GM18868 (cell line): ENCODE data around the gene ZNF496.
"Not testable (repeated sequence)": the region's sequence is repeated elsewhere in the genome, so short reads cannot be mapped to it uniquely, and the experiment has no call there.

Source experiments
- ATAC-seq: cut with Tn5 transposase; IDR thresholded peaks from one replicate; pipeline ENCODE4 v1.9.1; 2021; ENCODE audit warnings: mild to moderate bottlenecking, moderate library complexity; ENCODE audit not compliant: unreplicated experiment

ZNF496 gene

GRCh38 chr1:247359559-247359958 lies 27.9 kb upstream of the ZNF496 start:
- ATAC-seq, result no peak

- no peak for ATAC-seq
These were observed 27.3 kb upstream of the ZNF496 start for GRCh38 chr1:247358920-247359319.

GRCh38 chr1:247357781-247358211 lies 26.1 kb upstream of the ZNF496 start:
- peak; percentile 93 for ATAC-seq

DNA sequence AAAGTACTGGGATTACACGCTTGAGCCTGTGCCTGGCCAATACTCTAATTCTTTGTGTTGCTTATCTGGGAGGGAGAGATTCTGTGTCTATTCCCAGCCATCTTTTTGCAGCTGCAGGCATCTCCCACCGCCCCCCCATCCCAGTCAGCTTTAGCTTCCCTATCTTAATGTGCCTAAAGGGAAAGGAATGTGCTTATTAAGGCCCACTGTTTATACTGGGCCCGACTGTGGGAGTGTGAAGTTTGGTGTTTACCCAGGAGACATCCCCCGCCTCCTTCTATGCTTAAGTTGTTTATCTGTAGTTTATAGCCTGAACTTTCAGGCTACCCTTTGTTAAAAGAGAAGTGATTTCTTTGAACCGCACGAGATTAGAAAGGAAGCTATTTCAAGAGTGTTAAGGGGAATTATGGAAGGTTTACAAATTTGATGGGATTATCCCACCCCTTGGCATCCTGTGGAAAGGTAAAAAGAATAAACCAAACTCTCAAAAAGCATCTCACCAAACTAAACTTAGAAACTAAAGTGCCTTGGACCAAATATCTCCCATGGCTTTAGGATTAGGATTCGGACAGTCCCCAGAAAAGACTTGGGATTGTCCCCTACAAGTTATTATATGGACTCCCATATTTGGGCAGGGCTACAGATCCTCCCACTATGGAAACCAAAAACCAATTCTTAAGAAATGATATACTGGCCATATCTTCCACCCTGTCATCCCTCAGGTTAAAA lies 25.5 kb upstream of the ZNF496 start:
- no peak for ATAC-seq

DNA sequence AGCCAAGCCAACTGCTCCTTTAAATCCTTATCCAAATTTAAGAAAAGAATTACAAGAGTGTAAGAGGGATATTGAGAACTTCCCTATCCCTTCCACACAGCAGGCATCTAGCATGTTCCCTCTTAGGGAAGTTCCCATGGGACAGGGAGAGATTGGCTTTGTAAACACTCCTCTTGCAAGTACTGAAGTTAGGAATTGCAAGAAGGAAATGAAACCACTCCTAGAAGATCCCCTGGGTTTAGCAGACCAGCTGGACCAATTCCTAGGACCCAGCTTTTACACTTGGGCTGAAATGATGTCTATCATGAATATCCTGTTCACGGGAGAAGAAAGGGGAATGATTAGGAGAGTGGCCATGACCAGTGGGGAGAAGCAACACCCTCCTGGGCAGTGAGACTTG lies 23.5 kb upstream of the ZNF496 start:
- not testable (repeated sequence) for ATAC-seq

- no peak for ATAC-seq
These were observed 20.5 kb upstream of the ZNF496 start for GRCh38 chr1:247352175-247352574.

GRCh38 chr1:247350587-247350986 lies 18.9 kb upstream of the ZNF496 start:
- ATAC-seq, result no peak

DNA sequence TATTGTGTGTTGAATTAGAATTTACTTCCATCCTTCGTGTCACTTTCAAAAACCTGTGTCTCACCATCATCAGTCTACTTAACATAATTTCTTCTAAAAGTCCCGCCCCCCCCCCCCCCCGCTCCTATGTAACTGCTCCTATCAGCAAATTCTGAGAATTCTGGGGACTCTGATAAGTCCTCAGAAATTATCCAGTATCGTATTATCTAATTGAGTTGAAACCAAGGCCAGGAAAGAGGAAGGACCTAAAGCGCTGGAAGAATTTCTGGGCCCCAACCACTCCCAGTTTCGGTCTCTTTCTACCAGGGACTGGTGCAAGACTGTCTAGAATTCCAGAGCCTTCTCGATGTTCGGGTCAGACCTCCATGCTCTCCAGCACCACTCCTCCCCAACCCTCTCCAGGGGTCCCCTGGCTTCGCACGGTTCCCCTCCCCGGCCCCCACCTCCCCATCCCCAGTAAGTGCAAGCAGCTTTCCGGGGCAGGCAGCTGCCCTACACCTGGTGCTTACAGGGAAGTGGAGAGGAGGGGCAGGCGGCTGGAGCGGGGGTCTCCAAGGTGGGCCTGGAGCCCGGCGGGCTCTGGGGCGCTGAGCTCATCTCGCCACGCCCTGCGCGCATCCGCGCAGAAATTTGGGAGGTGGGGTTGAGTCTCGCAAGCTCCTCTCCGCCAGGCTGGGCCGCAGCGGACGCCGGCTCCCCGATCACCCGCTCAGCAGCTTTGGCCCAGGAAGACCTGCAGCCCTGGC lies 16.0 kb upstream of the ZNF496 start:
- no peak for ATAC-seq

DNA sequence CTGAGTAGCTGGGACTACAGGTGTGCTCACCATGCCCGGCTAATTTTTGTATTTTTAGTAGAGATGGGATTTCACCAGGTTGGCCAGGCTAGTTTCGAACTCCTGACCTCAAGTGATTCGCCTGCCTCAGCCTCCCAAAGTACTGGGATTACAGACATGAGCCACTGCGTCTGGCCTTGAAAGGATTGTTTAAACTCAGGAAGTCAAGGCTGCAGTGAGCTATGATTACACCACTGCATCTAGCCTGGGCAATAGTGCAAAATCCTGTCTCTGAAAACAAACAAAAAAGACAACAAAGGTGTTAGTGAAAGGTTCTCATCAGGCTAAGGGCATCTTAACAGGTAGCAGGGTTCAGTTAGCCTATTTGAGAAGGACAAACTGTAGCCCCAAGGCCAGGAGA lies 14.2 kb upstream of the ZNF496 start:
- no peak for ATAC-seq

- no peak for ATAC-seq
These were observed 12.1 kb upstream of the ZNF496 start for GRCh38 chr1:247343801-247344200.

DNA sequence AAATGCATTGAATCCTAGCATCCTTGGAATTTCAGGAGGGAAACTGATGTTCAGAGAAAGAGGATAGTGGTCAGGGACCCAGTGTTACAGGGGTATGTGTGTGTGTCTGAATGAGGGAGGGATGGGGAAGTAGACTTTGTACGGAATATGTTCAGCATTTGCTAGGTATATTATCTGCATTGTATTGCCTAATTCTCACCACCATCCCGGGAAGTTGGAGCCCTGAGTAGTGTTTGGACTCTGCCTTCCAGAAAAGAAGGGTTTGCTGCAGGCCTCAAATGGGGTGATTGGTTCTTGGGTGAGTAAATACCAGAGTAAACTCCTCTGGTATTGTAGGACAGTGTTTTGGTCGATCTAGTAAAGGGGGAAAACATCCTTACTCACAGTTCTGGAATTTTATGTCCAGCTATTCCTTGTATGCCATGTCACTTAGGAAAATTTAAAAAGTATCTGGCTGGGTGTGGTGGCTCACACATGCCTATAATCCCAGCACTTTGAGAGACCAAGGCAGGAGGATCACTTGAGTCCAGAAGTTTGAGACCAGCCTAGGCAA lies 7.1 kb upstream of the ZNF496 start:
- no peak for ATAC-seq

DNA sequence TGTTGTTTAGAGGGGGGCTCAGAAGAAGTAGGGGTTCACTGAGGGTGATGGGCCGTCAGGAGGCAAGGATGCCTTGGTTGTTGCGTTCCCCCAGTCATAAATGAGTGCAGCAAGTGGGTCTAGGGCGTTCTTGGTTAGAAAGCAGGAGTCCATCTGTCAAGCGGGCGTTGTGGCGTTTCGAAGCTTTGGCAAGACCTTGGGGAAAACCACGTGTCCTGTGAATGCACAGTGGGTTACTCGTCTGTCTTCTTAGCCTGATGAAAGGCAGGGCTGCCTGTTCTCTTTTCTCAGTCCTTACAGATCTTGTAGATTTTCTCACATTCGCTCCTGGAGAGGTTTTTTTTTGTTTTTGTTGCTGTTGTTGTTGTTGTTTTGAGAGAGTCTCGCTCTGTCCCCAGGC lies 6.3 kb upstream of the ZNF496 start:
- no peak for ATAC-seq

- ATAC-seq, result no peak
These were observed 5.6 kb upstream of the ZNF496 start for GRCh38 chr1:247337250-247337746.

DNA sequence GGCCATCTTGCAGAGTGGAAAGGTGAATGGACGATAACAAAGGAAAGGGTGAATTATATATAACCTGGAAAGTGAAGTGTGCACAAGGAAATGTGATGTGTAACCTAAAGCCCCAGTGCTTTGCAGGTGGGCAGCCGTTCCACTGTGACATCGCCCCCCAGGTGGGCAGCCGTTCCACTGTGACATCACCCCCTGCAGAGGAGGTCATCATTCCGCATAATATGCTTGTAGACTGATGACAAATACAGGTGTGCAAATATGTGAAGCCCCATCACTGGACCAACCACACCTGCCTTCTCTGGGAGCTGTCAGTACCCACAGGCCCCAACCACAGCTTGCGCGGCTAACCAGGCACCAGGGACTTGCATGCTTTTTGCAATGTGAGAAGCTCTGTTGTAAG lies 4.7 kb upstream of the ZNF496 start:
- no peak for ATAC-seq

- ATAC-seq, result no peak
These were observed 4.2 kb upstream of the ZNF496 start for GRCh38 chr1:247335882-247336281.

DNA sequence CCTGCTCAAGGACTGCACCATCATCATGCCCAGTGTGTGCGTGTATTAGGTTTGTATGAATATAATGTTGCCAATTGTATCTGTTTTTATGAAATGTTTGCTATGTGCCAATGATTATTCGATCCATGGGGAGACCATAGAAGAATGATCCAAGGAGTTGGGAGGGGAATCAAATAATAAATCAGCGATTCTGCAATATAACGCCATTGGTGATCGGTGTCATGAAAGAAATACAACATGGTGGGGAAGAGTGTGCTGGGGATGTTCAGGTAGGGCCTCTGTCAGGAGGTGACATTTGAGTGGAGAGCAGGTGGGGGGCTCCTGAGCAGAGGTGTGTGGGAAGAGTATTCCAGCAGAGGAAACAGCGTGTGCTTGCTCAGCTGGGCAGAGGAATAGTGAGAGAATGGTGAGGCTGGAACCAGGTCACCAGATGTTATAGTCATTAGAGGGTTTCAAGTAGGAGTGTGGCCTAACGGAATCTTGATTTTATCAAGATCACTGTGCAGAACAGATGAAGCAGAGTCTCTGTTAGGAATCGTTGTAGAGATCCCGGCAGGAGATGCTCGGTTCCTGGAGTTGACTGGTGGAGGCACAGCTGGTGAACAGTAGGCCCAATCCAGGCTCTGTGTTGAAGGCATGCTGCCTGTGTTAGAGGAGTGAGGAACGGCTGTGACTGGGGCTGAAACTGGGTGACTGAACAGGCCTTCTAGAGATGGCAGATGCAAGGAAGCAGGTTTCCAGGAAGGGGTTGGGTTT lies 2.9 kb upstream of the ZNF496 start:
- no peak for ATAC-seq

DNA sequence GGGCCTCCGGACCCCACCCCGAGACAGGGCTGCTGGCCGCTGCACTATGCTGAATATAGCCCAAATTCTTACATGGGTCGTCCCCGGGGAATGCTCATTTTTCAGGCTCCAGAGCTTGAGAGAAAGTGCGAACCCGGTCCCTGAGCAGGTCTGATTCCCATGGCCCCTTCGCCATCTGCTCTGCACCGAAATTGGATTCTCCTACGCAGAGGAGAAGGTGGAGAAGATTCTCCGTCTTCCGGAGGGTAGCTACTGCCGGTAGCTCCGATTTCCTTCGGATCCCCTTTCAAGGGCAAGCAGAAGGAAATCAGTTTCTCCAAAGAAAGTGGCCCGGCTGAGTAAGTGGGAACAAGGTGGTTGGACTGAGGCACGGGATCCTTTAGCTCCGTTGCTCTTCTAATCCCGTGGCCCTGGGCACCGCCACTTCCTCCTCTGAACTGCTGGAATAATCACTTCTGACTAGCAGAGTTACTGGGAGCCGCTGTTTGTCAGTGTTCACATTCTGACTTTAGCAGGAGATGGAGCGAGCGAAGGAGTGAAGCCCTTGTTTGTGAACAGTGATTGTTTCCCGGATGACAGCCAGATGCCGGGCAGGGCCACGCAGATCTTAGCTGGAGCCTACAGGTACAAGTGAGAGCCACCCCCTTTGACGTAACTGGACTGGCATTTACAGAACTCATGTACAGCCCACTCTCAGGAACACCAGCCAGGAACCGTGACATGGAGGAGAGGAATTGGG lies 1.1 kb upstream of the ZNF496 start:
- no peak for ATAC-seq

GRCh38 chr1:247332215-247332622 lies 552 bp upstream of the ZNF496 start:
- peak; percentile 36 for ATAC-seq

- peak; percentile 61 for ATAC-seq
These were observed 519 bp downstream of the ZNF496 start for GRCh38 chr1:247331172-247331524.

DNA sequence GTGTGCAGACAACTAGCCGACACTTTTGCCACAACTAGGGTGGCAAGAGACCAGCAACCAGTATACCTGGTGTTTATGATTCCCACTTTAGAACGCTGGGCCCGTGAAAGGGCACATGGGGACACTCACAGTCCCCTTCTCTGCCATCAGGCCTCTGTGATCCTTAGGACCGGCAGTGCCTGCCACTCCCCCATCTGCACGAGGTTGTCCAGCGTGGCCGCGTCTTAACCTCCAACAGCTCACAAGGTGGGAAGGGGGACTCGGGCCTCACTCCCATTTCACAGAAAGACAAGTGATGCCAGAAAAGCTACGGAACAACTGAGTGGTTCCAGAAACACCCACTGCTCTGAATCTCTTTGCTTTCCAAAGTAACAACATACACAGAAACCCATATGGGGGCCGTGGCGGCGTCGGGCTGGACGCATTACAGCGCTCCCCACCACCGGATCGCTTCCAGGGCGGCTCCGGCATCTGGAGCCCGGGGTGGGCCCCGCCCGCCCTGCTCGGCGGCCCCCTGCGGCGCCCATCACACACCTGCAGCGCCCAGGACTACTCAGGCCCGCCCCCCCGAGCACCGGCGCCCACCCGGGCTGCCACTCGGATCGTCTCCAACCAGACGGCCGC lies 1.0 kb downstream of the ZNF496 start:
- ATAC-seq, result no peak
